Measurements from ENCODE around the gene NGEF.

Gene NGEF

GRCh38 chr2:232894746-232895145 lies 118.3 kb downstream of the NGEF start:
- H3K4me3 Mint-ChIP-seq: no peak overlapping the region
- H3K36me3 Mint-ChIP-seq: no peaks in the 10 kb centered on the region
- no peak overlapping the region for H3K27ac Mint-ChIP-seq
- no peaks in the 10 kb centered on the region for H3K4me1 Mint-ChIP-seq
- no peak for DNase-seq
- no peaks in the 10 kb centered on the region for H3K9me3 Mint-ChIP-seq
- CTCF ChIA-PET: no interaction called here
- H3K27me3 Mint-ChIP-seq: peaks cover 14% of the 10 kb centered on the region

DNA sequence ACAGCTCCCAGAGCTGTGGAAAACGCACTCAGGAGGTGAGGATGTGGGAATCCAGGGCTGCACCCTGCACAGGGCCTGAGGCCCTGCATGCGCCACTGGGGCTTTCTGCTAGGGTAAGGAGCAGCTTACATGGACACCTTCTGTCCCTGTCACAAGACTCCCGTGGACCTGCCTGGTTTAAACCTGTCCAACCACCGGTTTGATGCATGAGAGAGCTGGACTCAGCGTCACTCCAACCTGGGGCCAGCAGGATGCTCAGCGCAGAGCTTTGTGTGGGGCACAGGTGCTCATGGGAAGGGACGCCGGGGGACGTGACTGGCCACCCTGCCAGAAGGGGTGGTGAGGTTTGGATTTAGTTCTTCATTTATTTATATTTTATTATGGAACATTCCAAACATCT lies 118.8 kb downstream of the NGEF start:
- no peaks in the 10 kb centered on the region for H3K9me3 Mint-ChIP-seq
- no peak for DNase-seq
- H3K27me3 Mint-ChIP-seq: peaks cover 18% of the 10 kb centered on the region
- H3K27ac Mint-ChIP-seq: no peak overlapping the region
- no peaks in the 10 kb centered on the region for H3K4me1 Mint-ChIP-seq
- CTCF ChIA-PET: no interaction called here
- H3K36me3 Mint-ChIP-seq: no peaks in the 10 kb centered on the region
- H3K4me3 Mint-ChIP-seq: no peak overlapping the region

DNA sequence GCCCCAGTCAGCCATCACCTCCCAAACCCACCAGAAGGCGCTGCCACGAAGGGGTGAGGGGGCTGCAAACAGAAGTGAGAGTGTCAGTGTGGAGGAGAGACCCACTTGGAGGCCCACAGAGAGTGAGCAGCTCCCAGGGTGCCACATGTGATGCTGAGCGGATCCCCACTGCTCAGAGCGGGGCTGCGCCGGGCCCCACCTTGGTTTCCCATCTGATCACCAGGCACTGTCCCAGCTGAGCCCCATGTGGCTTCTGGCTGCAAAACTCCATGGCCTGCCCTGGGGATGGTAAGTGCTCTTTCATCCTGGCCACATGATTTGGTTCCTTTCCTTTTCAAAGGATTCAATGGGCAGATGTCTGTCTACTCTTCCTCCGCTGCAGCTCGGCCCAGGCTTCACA lies 119.2 kb downstream of the NGEF start:
- no peak overlapping the region for H3K27ac Mint-ChIP-seq
- H3K4me3 Mint-ChIP-seq: no peak overlapping the region
- H3K27me3 Mint-ChIP-seq: peaks cover 18% of the 10 kb centered on the region
- CTCF ChIA-PET: no interaction called here
- H3K9me3 Mint-ChIP-seq: no peaks in the 10 kb centered on the region
- no peak for DNase-seq
- no peaks in the 10 kb centered on the region for H3K4me1 Mint-ChIP-seq
- no peaks in the 10 kb centered on the region for H3K36me3 Mint-ChIP-seq

DNA sequence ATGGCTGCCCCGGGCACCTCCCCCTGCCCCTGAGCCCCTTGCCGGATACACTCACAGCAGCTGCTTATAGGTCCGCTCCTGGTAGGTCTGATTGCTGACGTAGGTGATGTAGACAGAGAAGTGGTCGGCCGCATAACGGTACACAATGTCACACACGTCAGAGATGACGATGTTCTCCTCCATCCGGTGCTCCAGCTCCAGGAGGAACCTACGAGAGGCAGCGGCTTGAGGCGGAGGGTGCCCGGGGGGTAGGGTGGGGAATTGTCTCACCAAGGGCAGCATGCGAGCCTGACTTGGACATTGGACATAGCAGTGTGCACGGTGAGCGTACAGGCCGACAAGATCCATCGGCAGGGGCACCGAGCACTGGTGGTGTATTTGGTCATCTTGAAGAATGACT lies 120.2 kb downstream of the NGEF start:
- Mint-ChIP-seq H3K36me3 (no peaks in the 10 kb centered on the region), H3K4me3 (no peak overlapping the region), H3K27ac (no peak overlapping the region), H3K9me3 (peaks cover 3% of the 10 kb centered on the region), H3K27me3 (peaks cover 18% of the 10 kb centered on the region), H3K4me1 (no peaks in the 10 kb centered on the region)
- no peak for DNase-seq
- CTCF ChIA-PET: no interaction called here

DNA sequence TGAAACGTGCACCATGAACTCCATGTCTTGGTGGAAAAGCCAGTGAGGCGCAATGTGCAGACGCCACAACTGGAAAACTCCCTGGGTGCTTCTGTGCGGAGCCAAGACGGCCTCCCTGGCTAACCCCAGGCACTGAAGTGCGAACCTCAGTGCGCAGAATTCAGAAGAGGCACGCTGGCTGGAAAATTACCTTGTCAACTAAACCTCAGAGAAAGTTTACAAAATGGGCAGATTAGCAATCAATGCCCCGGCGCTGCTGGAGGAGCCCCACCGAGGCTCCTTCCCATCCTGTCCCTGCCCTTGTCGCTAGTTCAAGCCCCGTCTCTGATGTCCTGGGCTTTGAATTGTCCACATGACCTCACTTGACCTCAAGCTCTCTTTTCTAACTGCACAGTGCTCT lies 120.8 kb downstream of the NGEF start:
- H3K36me3 Mint-ChIP-seq: no peaks in the 10 kb centered on the region
- H3K27me3 Mint-ChIP-seq: peaks cover 20% of the 10 kb centered on the region
- no peak for DNase-seq
- H3K27ac Mint-ChIP-seq: no peak overlapping the region
- H3K9me3 Mint-ChIP-seq: peaks cover 3% of the 10 kb centered on the region
- H3K4me1 Mint-ChIP-seq: no peaks in the 10 kb centered on the region
- H3K4me3 Mint-ChIP-seq: no peak overlapping the region
- CTCF ChIA-PET: no interaction called here

DNA sequence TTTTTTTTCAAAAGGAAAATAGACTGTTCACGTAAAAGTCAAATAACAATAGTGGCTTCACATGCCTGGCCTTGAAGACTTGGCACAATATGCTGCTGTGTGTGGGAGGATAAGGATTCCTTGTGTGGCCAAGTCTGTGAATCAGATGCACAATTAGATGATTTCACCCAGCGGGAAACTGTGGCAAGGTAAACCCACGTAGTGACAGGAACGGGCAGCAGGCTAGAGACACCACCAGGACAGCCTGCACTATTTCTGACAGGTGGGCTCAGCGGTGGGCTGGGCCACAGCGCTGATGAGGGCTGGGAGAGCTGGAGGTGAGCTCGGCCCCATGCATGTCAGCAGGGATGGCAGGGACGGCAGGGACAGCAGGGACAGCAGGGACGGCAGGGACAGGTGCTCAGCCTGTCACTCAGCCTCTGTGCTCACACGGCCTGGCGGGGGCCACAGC lies 121.4 kb downstream of the NGEF start:
- no peak overlapping the region for H3K27ac Mint-ChIP-seq
- no peak for DNase-seq
- peaks cover 22% of the 10 kb centered on the region for H3K27me3 Mint-ChIP-seq
- peaks cover 3% of the 10 kb centered on the region for H3K9me3 Mint-ChIP-seq
- H3K36me3 Mint-ChIP-seq: no peaks in the 10 kb centered on the region
- no peaks in the 10 kb centered on the region for H3K4me1 Mint-ChIP-seq
- CTCF ChIA-PET: no interaction called here
- H3K4me3 Mint-ChIP-seq: no peak overlapping the region

DNA sequence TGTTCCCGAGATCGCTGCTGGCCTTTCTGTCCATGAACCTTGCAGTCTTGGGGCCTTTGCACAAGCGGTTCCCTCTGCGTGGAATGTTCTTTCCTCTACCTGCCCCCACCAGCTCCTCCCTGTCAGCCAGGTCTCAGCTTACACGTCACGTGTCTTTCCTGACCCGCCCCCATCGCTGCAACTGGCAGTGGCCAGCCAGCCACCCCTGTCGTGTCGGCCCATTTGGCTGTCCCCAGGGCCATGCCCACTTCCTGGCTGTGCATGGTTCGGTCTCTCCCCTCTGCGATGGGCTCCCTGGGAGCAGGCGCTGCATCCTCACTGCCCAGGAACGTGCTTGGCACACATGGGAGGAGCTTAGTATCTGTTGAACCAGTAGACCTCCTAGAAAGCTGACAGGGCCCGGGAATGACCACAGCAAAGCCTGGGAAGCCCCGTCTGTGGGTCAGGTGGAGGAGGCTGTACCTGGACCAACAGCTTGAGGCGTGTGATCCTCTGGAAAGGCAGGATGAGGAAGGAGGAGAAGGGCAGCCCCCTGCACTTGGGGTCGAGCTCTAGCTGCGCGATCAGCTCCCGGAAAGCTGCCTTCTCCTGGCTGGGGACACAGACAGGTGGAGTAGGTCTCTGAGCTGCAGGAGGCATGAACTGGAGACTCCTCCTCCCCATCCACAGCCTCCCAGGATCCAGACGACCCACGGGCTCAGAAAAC lies 122.0 kb downstream of the NGEF start:
- peaks cover 22% of the 10 kb centered on the region for H3K27me3 Mint-ChIP-seq
- no peaks in the 10 kb centered on the region for H3K4me1 Mint-ChIP-seq
- H3K9me3 Mint-ChIP-seq: peaks cover 3% of the 10 kb centered on the region
- no peak for DNase-seq
- CTCF ChIA-PET: no interaction called here
- H3K36me3 Mint-ChIP-seq: no peaks in the 10 kb centered on the region
- no peak overlapping the region for H3K4me3 Mint-ChIP-seq
- H3K27ac Mint-ChIP-seq: no peak overlapping the region

- peaks cover 3% of the 10 kb centered on the region for H3K9me3 Mint-ChIP-seq
- peaks cover 22% of the 10 kb centered on the region for H3K27me3 Mint-ChIP-seq
- no peak overlapping the region for H3K4me3 Mint-ChIP-seq
- H3K36me3 Mint-ChIP-seq: no peaks in the 10 kb centered on the region
- no peak for DNase-seq
- H3K27ac Mint-ChIP-seq: no peak overlapping the region
- CTCF ChIA-PET: no interaction called here
- H3K4me1 Mint-ChIP-seq: no peaks in the 10 kb centered on the region
Measured at GRCh38 chr2:232890536-232890895, 122.5 kb downstream of the NGEF start.

DNA sequence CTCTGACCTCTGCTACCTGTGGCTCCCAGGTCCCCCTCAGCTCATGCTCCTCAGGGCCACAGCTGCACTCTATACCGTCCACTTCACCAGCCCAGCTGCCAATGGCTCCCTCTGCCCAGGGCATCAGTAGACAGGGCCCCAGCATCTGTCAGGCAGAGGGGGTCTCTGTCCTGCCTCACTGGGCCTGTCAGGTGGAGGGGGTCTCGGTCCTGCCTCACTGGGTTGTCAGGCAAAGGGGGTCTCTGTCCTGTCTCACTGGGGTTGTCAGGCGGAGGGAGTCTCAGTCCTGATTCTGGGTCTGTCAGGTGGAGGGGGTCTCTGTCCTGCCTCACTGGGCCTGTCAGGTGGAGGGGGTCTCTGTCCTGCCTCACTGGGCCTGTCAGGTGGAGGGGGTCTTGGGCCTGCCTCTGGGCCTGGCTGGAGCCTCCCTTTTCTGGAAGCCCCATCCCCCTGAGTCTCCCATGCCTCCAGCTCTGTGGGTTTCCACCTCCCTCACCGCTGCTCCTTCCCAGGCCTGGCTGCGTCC lies 123.1 kb downstream of the NGEF start:
- no peak overlapping the region for H3K27ac Mint-ChIP-seq
- DNase-seq: no peak
- no peaks in the 10 kb centered on the region for H3K36me3 Mint-ChIP-seq
- no peak overlapping the region for H3K4me3 Mint-ChIP-seq
- H3K9me3 Mint-ChIP-seq: peaks cover 3% of the 10 kb centered on the region
- peaks cover 22% of the 10 kb centered on the region for H3K27me3 Mint-ChIP-seq
- CTCF ChIA-PET: no interaction called here
- H3K4me1 Mint-ChIP-seq: no peaks in the 10 kb centered on the region

- no peaks in the 10 kb centered on the region for H3K4me1 Mint-ChIP-seq
- no peak overlapping the region for H3K27ac Mint-ChIP-seq
- DNase-seq: no peak
- H3K9me3 Mint-ChIP-seq: peaks cover 3% of the 10 kb centered on the region
- no peaks in the 10 kb centered on the region for H3K36me3 Mint-ChIP-seq
- CTCF ChIA-PET: no interaction called here
- no peak overlapping the region for H3K4me3 Mint-ChIP-seq
- peaks cover 22% of the 10 kb centered on the region for H3K27me3 Mint-ChIP-seq
Measured at GRCh38 chr2:232888839-232889529, 124.1 kb downstream of the NGEF start.

DNA sequence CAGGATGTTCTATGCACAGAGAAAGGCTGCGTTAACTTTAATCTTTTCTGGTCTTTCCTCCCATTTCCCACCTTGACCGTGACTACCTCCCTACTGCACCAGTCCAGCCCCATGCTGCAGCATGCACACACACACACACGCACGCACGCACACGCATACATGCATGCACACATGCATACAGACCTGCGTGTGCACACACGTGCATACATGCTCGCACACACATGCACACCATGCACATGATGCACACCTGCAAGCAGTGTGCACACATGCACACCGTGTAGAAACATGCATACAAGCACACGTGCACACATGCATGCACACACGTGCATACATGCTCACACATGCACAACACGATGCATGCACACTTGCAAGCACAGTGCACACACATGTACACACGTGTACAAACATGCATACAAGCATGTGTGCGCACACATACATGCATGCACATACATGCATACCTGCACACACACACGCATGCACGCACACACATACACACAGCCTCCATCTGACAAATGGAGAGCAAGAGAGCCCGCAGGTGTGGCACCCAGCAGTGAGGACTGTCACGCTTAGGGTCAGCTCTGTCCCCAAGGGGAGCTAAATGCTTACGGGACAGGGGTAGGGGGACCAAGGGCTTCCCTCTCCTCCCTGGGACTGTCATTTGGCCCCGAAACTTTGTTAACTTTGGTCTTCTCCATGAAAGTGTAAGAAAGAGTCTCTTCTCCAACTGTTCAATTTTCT lies 124.8 kb downstream of the NGEF start:
- Mint-ChIP-seq H3K4me1 (no peaks in the 10 kb centered on the region), H3K9me3 (peaks cover 3% of the 10 kb centered on the region), H3K27ac (no peak overlapping the region), H3K27me3 (peaks cover 22% of the 10 kb centered on the region), H3K4me3 (no peak overlapping the region), H3K36me3 (no peaks in the 10 kb centered on the region)
- no peak for DNase-seq
- CTCF ChIA-PET: no interaction called here

GRCh38 chr2:232887171-232887850 lies 125.7 kb downstream of the NGEF start:
- H3K9me3 Mint-ChIP-seq: peaks cover 3% of the 10 kb centered on the region
- no peak overlapping the region for H3K27ac Mint-ChIP-seq
- H3K36me3 Mint-ChIP-seq: no peaks in the 10 kb centered on the region
- CTCF ChIA-PET: interaction anchor here (0.6 kb wide), 1 partner anchor 166 kb away, joined by 4 read pairs; no protein-coding TSS in a partner anchor
- DNase-seq: no peak
- H3K4me3 Mint-ChIP-seq: no peak overlapping the region
- no peaks in the 10 kb centered on the region for H3K4me1 Mint-ChIP-seq
- peaks cover 19% of the 10 kb centered on the region for H3K27me3 Mint-ChIP-seq

DNA sequence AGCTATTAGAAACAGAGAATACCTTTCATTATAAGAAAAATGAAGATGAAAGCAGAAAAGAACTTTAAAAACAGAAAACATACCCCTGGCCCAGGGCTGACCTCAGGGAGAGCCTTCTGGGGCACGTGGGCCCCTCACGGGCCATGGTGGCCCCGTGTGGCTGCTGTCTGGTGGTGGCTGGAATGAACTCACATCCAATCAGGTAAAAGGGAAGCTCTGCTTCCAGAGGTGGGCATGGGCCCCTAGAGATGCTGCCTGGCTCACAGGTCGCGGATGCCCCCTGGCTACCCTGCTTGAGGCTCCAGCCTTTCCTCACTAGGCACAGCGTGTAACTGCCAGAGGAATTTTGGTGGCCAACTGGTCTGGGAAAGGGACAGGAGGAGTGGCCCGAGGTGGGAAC lies 126.4 kb downstream of the NGEF start:
- DNase-seq: no peak
- CTCF ChIA-PET: interaction anchor here (0.6 kb wide), 1 partner anchor 167 kb away, joined by 4 read pairs; no protein-coding TSS in a partner anchor

GRCh38 chr2:232886176-232886575 lies 126.9 kb downstream of the NGEF start:
- Mint-ChIP-seq H3K27me3 (peaks cover 16% of the 10 kb centered on the region), H3K36me3 (no peaks in the 10 kb centered on the region), H3K4me1 (no peaks in the 10 kb centered on the region), H3K4me3 (no peak overlapping the region), H3K27ac (no peak overlapping the region), H3K9me3 (peaks cover 3% of the 10 kb centered on the region)
- no peak for DNase-seq
- CTCF ChIA-PET: no interaction called here

More for the DNA sequence above, 126.4 kb downstream of the NGEF start:
- Mint-ChIP-seq H3K27ac (no peak overlapping the region), H3K27me3 (peaks cover 17% of the 10 kb centered on the region), H3K36me3 (no peaks in the 10 kb centered on the region), H3K9me3 (peaks cover 3% of the 10 kb centered on the region), H3K4me1 (no peaks in the 10 kb centered on the region), H3K4me3 (no peak overlapping the region)

All from activated naive CD4-positive, alpha-beta T cell treated with anti-CD3 and anti-CD28 coated beads, Interleukin-2, amount 10 ng/mL, durations not matched to agents 7 days and 5 days (primary cell).